Measurements from ENCODE around the gene USP27X.

The USP27X gene

DNA sequence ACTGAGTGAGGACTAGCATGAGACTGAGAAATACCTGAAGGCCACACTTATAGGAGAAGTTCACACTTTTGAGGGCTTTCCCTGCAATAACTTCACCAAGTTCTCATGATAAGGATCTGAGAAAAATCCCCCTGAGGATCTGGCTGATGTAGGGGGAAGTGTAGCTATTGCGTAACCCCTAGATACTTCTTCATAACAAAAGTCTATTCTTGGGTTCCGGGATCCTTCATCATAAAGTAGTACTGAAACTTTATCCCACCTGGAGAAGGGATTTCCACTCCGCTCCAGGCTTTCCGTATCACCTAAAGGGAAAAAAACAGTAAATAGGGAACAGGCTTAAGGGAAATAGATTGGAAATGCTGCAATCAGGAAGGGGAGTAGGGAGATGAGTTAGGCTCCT is 13.3 kb downstream of the USP27X start:
- FAIRE-seq: no peak

DNA sequence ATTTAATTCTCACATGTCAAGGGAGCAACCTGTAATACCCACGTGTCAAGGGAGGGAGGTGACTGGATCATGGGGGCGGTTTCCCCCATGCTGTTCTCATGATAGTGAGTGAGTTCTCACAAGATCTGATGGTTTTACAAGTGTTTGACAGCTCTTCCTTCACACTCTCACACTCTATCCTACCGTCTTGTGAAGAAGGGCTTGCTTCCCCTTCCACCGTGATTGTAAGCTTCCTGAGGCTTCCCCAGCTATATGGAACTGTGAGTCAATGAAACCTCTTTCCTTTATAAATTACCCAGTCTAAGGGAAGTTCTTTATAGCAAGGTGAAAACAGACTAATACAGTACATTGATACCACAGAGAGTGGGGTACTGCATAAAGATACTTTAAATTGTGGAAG is 17.7 kb downstream of the USP27X start:
- FAIRE-seq: no peak

DNA sequence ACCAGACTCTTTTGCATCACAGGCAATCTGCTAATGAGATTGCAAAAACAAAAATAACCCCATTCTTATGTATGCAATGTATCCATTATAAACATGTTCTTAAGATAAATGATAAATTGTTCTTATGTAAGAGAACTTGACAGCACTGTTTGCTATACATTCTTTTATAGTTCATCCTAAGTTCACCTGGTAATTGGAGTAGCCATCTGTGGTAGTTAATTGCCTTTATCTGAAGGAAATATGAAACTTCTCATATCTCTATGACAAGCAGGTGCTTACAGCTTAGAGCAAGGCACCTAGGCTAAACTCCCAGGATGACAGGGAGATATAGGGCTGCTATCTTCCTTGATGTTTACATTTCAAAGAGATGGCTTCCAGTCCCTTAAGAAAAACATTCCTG is 21.8 kb downstream of the USP27X start:
- FAIRE-seq: no peak

DNA sequence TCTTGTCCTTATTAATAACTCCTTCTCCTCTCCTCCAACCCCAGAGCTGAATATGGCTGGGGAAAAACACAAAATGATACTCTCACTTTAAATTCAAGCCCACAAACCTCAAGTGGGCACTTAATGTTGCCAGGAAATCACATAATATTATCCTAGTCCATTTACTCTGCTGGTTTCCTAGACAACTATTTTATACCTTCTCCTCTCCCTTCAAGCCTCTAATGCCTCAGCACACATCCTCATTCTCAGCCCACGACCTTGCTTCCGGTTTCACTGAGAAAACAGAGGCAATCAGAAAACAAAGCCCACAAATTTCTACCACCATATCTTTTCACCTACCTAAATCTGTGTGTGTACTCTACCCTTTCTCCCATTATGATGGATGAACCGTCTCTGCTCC is 31.1 kb downstream of the USP27X start:
- FAIRE-seq: peak; percentile 69

DNA sequence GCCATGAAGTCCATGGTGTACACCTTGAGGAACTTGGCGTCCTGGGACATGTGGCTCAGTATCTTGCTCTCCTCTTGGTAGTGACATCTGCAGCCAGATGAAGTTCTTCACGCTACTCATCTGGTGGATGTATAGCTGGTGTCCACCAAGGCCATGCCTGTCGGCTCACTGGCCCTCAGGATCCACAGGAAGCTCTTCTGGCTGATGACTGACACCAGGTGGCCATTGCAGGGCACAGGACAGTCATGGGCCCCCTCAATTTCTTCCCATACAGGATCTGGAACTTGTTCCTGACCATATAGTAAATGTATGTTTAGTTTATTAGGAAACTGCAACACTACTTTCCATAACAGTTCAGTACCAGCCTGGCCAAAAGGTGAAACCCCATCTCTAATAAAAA is 32.8 kb downstream of the USP27X start:
- no peak for FAIRE-seq

DNA sequence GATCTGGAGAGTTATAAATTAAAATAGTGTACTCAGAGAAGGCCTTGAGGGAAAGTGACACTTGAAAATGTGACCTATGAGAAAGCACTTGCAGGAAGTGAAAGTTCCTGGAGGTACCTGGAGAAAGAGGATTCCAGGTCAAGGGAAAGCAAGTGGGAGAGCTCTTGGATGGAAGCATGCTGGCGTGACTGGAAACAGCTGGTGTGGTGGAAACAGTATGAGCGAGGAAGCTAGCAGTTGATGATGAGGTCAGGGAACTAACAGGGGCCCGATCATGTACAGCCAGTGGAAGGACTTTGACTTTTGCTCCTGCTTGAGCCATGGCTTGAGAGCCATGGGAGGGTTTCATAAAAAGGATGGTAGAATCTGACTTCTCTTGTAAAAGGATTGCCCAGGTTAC is 33.6 kb downstream of the USP27X start:
- FAIRE-seq: no peak

DNA sequence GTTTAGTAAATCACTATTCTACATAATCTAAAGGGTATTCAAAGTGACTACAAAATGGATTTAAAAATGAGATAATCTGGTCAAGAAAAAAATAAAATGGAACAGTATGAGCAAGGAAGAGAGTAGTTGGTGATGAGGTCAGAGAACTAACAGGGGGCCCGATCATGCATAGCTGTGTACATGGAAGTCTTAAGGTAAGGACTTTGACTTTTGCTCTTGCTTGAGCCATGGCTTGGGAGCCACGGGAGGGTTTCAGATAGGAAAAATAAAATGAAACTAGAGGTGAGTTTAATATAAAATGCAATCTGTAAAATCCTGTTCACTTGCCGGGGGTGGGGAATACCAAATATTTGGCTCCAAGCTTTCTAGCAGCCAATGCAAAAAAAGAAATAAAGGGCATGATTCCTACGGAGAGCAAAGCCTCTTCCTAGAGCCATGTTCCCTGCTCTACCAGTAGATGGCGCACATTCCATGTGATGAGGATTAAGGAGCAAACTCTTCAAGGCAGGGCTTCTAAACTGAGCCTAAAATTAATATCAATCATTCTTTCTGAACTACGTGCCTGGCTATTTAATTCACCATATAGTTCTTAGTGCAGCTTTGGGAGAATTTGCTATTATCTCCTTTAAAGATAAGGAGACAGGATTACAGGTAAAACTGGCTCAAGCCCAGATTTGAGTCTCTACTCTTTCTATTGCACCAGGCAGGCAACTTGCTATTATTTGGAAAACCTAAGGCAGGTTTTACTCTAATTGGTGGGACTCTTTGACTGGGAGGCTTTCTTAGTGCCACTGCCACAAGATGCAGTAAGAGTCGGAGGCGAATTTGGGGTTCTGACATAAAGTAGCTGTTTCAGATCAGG is 36.3 kb downstream of the USP27X start:
- FAIRE-seq: peak; percentile 27

DNA sequence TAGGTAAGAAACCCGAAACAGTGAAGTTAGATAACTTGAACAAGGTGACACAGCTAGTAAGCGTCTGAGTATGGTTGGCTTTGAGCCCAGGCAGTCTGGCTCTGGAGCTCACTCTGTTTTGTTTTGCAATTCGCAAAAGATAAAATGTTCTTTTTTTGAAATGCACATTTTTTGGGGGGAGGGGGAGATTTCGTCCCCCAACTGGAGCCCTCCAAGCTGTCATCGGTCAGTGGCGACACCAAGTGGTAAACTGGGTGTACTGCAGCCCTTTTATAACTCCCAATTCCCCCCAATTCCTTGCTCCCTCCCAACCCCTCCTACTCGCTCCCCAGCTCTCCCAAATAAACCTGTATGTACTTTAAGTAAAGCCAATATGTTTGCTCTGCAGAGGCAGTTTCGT is 40.3 kb downstream of the USP27X start:
- FAIRE-seq: no peak

DNA sequence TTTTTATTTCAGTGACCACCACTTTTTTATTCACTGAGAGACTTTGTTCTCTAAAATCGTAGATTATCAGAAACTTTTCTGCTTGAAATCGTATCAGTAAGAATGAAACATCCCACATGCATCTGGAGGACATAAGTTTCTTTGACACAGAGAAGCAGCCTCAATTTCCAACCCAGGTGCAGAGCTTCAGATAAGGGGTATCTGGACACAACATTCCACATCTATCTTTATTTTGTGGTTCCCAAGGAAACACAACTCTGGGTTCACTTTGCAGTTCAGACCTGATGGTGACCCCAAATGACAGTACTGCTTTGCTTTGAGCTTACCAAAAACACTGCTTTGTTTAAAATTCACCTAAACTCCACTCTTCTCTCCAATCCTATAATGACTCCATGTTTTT is 41.8 kb downstream of the USP27X start:
- FAIRE-seq: no peak

DNA sequence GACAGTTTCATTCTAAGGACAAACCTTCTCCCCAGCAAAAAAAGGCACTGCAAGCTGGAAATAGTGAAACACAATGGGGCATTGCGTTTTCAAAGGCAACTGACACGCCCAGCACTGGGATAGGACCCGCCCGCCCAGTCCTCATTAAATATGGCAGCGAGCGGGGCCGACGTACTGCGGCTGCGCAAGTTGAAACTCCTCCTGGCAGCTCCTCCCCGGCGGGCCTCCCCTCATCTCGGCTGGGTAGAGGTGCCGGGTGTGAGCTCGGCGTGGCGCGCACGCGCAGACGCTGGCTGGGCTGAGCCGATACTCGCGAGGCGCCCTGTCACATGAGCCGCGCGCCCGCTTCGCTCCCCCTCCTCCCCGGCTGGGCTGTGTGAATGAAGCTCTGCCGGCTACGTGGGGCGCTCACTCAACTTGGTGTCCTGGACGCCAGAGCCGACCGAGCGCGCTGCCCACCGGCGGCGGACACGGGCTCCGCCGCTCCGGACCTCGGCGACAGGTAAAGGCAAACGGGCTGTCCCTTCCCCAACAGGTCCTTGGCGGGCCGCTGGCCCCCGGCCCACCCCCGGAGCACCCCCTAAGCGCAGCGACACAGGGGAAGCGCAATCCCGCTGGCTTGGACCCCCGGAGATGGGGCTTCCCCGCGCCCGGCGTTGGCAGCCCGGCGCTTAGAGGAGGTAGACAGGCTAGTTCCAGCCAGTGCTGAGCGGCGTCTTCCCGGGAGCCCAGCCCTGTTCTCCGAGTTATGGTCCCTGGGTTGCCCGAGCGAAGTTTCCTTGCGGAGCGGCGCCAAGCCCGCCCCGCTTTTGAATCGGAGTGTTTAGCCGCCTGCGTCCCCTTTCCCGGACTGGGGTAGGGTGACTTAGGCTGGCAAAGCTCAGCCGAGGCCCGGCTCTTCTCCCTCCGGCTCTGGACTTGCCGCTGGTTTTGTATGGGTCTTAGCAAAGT is 43.3 kb downstream of the USP27X start, which contains the start of gene CLCN5:
Gene CLCN5 (plus strand): TSS at position 306 of the 951 bp plus-strand sequence. CDS start 2,703 bp downstream, outside the sequence.
- no peak for FAIRE-seq

DNA sequence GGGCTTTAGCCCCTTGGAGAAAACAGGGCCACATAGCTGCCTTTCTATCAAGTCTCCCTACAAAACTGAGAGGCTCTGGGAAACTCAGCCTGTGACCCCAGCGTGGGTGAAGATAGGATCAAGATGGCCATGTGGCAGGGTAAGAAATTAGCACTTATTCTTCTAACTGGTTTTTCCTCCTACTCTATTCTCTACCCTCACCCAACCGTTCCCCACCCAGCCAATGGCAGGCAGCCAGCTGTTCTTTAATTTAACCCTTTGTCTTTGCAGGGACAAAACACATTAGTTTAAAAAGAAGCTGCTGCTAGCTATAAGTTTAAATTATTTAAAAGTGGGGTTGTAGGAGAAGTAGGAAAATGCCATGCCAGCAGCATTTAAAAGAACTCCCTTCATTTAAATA is 45.9 kb downstream of the USP27X start:
- no peak for FAIRE-seq

DNA sequence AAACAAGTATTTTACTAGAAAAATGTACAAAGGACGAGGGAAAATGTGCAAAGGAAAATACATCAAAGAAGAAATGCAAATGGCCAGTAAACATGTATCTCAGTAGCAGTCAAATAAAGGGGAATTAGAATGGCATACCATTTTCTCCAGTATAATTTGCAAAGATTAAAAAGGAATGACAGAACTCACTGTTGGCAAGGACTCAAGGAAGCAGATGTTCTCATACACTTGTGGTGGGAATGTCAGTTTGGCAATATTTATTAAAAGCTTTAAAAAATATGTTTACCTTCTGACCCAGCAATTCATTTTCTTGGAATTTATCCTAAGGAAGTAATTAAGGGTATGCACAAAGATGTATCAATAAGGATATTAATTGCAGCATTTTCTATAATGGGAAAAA is 50.8 kb downstream of the USP27X start:
- peak; percentile 85 for FAIRE-seq

All from islet of Langerhans (tissue), 1 donor.